ENCODE results near the gene NMT1. TPM values are rescaled to one million over a fixed set of nuclear protein-coding genes. Genes with fewer than 3 reads are reported as not detected.

NMT1 gene
- total and polyA plus RNA-seq, 2 of the 13 experiments (the other 11 are each of a cell fraction or from before 2014, with no cell fraction given), result 75.7 to 142 TPM

DNA sequence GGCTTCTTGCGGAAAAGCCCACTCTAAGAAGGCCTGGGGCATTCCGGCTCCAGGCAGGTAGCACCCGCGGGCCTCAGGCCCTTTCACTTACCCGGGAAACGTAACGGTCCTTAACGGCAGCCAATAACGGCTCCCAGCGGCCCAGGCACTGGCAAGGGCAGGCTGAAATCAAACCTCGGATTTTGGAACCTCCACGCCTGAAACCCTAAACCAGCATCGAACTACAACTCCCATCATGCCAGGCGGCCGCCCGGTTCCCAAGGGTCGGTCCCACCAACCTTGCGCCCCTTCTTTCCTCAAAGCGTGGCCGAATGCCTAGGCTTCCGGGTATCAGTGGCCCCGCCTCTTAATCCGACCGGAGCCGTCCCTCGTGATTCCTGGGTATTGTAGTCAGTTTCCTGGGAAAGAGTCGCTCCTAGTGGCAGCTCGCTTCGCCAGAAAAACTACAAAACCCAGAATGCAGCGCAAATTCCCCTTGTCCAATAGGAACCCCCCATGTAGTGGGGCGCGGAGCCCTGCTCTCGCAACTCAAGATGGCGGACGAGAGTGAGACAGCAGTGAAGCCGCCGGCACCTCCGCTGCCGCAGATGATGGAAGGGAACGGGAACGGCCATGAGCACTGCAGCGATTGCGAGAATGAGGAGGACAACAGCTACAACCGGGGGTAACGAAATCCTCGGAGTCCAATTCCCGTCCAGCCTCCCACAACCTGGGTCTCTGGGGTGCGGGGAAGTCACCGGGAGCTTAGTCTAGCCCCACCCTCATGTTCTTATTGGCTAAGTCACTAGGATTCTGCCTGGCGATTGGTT lies at the start of gene NMT1 (continued):
- TF ChIP-seq, protein P1, sequence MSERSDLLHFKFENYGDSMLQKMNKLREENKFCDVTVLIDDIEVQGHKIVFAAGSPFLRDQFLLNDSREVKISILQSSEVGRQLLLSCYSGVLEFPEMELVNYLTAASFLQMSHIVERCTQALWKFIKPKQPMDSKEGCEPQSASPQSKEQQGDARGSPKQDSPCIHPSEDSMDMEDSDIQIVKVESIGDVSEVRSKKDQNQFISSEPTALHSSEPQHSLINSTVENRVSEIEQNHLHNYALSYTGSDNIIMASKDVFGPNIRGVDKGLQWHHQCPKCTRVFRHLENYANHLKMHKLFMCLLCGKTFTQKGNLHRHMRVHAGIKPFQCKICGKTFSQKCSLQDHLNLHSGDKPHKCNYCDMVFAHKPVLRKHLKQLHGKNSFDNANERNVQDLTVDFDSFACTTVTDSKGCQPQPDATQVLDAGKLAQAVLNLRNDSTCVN (CRISPR knock-in tag; IDR thresholded peaks at IDR 0.05; ENCODE audit: borderline replicate concordance), result peak; percentile 84; the same call in 1 of the 2 replicates
- TF ChIP-seq, protein P2, sequence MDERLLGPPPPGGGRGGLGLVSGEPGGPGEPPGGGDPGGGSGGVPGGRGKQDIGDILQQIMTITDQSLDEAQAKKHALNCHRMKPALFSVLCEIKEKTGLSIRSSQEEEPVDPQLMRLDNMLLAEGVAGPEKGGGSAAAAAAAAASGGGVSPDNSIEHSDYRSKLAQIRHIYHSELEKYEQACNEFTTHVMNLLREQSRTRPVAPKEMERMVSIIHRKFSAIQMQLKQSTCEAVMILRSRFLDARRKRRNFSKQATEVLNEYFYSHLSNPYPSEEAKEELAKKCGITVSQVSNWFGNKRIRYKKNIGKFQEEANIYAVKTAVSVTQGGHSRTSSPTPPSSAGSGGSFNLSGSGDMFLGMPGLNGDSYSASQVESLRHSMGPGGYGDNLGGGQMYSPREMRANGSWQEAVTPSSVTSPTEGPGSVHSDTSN (CRISPR knock-in tag; IDR thresholded peaks at IDR 0.05), result peak; percentile 91; the same call in 1 of the 2 replicates
- TF ChIP-seq, protein P3, sequence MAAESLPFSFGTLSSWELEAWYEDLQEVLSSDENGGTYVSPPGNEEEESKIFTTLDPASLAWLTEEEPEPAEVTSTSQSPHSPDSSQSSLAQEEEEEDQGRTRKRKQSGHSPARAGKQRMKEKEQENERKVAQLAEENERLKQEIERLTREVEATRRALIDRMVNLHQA (CRISPR knock-in tag; IDR thresholded peaks at IDR 0.05), result no peak
- TF ChIP-seq ZC3H4 (CRISPR knock-in tag; IDR thresholded peaks at IDR 0.05; ENCODE audit: borderline replicate concordance), result no peak
- TF ChIP-seq MYNN (CRISPR knock-in tag; IDR thresholded peaks at IDR 0.05; ENCODE audit: low read depth), result no peak; the same call in 1 of the 2 replicates
- no peak for TF ChIP-seq ZNF672 (CRISPR knock-in tag; IDR thresholded peaks at IDR 0.05)
- no peak for TF ChIP-seq EHMT2 (IDR thresholded peaks at IDR 0.05; ENCODE audit: borderline replicate concordance, low read depth, low read length)
- TF ChIP-seq REPIN1 (CRISPR knock-in tag; IDR thresholded peaks at IDR 0.05; ENCODE audit: borderline replicate concordance, low read depth), result 0 out of 2 replicates have a peak, but pooled peaks have one; percentile 5
- TF ChIP-seq, protein P4, sequence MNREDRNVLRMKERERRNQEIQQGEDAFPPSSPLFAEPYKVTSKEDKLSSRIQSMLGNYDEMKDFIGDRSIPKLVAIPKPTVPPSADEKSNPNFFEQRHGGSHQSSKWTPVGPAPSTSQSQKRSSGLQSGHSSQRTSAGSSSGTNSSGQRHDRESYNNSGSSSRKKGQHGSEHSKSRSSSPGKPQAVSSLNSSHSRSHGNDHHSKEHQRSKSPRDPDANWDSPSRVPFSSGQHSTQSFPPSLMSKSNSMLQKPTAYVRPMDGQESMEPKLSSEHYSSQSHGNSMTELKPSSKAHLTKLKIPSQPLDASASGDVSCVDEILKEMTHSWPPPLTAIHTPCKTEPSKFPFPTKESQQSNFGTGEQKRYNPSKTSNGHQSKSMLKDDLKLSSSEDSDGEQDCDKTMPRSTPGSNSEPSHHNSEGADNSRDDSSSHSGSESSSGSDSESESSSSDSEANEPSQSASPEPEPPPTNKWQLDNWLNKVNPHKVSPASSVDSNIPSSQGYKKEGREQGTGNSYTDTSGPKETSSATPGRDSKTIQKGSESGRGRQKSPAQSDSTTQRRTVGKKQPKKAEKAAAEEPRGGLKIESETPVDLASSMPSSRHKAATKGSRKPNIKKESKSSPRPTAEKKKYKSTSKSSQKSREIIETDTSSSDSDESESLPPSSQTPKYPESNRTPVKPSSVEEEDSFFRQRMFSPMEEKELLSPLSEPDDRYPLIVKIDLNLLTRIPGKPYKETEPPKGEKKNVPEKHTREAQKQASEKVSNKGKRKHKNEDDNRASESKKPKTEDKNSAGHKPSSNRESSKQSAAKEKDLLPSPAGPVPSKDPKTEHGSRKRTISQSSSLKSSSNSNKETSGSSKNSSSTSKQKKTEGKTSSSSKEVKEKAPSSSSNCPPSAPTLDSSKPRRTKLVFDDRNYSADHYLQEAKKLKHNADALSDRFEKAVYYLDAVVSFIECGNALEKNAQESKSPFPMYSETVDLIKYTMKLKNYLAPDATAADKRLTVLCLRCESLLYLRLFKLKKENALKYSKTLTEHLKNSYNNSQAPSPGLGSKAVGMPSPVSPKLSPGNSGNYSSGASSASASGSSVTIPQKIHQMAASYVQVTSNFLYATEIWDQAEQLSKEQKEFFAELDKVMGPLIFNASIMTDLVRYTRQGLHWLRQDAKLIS (CRISPR knock-in tag; IDR thresholded peaks at IDR 0.05), result peak; percentile 73
- no peak for TF ChIP-seq ESRRA (CRISPR knock-in tag; IDR thresholded peaks at IDR 0.05; ENCODE audit: low read depth)
- peak; percentile 41; the same call in 1 of the 2 replicates for TF ChIP-seq RFXAP (CRISPR knock-in tag; IDR thresholded peaks at IDR 0.05; ENCODE audit: borderline replicate concordance)
- TF ChIP-seq, protein P5, sequence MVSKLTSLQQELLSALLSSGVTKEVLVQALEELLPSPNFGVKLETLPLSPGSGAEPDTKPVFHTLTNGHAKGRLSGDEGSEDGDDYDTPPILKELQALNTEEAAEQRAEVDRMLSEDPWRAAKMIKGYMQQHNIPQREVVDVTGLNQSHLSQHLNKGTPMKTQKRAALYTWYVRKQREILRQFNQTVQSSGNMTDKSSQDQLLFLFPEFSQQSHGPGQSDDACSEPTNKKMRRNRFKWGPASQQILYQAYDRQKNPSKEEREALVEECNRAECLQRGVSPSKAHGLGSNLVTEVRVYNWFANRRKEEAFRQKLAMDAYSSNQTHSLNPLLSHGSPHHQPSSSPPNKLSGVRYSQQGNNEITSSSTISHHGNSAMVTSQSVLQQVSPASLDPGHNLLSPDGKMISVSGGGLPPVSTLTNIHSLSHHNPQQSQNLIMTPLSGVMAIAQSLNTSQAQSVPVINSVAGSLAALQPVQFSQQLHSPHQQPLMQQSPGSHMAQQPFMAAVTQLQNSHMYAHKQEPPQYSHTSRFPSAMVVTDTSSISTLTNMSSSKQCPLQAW (CRISPR knock-in tag; IDR thresholded peaks at IDR 0.05), result peak; percentile 88
- TF ChIP-seq ZSCAN21 (CRISPR knock-in tag; IDR thresholded peaks at IDR 0.05; ENCODE audit: borderline replicate concordance), result 0 out of 2 replicates have a peak, but pooled peaks have one; percentile 72
- peak; percentile 54; the same call in 1 of the 2 replicates for TF ChIP-seq MXD4 (CRISPR knock-in tag; IDR thresholded peaks at IDR 0.05)
- TF ChIP-seq, protein P6, sequence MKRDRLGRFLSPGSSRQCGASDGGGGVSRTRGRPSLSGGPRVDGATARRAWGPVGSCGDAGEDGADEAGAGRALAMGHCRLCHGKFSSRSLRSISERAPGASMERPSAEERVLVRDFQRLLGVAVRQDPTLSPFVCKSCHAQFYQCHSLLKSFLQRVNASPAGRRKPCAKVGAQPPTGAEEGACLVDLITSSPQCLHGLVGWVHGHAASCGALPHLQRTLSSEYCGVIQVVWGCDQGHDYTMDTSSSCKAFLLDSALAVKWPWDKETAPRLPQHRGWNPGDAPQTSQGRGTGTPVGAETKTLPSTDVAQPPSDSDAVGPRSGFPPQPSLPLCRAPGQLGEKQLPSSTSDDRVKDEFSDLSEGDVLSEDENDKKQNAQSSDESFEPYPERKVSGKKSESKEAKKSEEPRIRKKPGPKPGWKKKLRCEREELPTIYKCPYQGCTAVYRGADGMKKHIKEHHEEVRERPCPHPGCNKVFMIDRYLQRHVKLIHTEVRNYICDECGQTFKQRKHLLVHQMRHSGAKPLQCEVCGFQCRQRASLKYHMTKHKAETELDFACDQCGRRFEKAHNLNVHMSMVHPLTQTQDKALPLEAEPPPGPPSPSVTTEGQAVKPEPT (CRISPR knock-in tag; IDR thresholded peaks at IDR 0.05; ENCODE audit: low read depth), result peak; percentile 49; the same call in 1 of the 2 replicates
- peak; percentile 63; the same call in 1 of the 2 replicates for TF ChIP-seq ZNF619 (CRISPR knock-in tag; IDR thresholded peaks at IDR 0.05)

Measured in HepG2 (cell line).